ENCODE measurements around the gene CCDC138. TPM values are rescaled to one million over a fixed set of nuclear protein-coding genes. Genes with fewer than 3 reads are reported as not detected.

Gene CCDC138
- total RNA-seq, 4 donors from 2014 or later: 0.58 to 1.8 (median 1.2) TPM

DNA sequence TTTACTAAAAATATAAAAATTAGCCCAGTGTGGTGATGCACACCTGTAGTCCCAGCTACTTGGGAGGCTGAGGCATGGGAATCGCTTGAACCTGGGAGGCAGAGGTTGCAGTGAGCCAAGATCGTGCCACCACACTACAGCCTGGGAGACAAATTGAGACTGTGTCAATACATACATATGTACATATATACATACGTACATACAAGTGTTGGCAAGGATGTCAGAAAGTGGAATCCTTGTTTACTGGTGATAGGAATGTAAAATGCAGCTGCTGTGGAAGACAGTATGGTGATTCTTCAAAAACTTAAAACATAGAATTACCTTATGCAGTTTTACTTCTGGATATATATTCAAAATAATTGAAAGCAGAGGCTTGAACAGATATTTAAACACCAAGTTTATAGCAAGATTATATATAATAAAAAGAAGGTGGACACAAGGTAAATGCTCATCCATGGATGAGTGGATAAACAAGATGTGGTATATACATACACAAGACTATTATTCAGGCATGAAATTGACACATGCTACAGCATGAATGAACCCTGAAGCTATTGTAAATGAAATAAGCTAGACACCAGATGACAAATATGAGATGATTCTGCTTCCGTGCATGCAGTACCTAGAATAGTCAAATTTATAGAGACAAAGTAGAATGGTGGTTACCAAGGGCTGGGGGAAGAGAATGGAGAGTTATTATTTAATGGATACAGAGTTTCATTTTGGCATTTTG is 43.2 kb downstream of the CCDC138 start:
- no peaks in the 10 kb centered on the region for H3K9me3 ChIP-seq
- TF ChIP-seq, protein P1, sequence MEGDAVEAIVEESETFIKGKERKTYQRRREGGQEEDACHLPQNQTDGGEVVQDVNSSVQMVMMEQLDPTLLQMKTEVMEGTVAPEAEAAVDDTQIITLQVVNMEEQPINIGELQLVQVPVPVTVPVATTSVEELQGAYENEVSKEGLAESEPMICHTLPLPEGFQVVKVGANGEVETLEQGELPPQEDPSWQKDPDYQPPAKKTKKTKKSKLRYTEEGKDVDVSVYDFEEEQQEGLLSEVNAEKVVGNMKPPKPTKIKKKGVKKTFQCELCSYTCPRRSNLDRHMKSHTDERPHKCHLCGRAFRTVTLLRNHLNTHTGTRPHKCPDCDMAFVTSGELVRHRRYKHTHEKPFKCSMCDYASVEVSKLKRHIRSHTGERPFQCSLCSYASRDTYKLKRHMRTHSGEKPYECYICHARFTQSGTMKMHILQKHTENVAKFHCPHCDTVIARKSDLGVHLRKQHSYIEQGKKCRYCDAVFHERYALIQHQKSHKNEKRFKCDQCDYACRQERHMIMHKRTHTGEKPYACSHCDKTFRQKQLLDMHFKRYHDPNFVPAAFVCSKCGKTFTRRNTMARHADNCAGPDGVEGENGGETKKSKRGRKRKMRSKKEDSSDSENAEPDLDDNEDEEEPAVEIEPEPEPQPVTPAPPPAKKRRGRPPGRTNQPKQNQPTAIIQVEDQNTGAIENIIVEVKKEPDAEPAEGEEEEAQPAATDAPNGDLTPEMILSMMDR (IDR thresholded peaks at IDR 0.05): no peak
- TF ChIP-seq EP300 (IDR thresholded peaks at IDR 0.05) (no peak), POLR2A (IDR thresholded peaks at IDR 0.05; ENCODE audit: low read depth) (no peak), POLR2AphosphoS5 (IDR thresholded peaks at IDR 0.05) (no peak)
- DNase-seq (ENCODE audit: extremely low spot score): no peak
- no peaks in the 10 kb centered on the region for H3K27me3 ChIP-seq
- 97% methylated on average over 4 of the region's 4 CpGs for WGBS
- no peaks in the 10 kb centered on the region for H3K36me3 ChIP-seq
- H3K27ac ChIP-seq (replicated peaks in 1 of 4): no peak overlapping the region
- H3K4me3 ChIP-seq: no peak overlapping the region
- intact Hi-C loops (cut with DNase I): no loop called here
- H3K4me1 ChIP-seq: no peaks in the 10 kb centered on the region

DNA sequence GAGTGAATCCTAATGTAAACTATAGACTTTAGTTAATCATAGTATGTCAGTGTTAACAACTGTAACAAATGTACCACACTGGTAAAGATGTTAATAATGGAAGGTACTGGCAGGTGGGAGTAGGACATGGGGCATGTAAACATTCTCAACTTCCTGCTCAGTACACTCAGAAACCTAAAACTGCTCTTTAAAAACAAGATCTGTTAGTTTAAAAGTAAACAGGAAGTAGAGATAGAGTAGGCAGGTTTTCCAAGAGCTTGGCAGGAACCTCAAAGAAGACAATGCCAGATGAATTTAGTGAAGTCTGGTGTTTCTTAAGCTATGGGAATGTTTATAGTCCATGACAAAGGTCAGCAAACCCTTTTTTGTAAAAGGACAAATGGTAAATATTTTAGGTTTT is 46.6 kb downstream of the CCDC138 start:
- Histone ChIP-seq H3K9me3 (no peaks in the 10 kb centered on the region), H3K4me3 (no peak overlapping the region), H3K4me1 (no peaks in the 10 kb centered on the region), H3K27ac (replicated peaks in 1 of 4) (no peak overlapping the region), H3K27me3 (no peaks in the 10 kb centered on the region), H3K36me3 (no peaks in the 10 kb centered on the region)
- intact Hi-C loops (cut with DNase I): no loop called here
- no peak for TF ChIP-seq EP300 (IDR thresholded peaks at IDR 0.05)
- TF ChIP-seq, protein P1 (IDR thresholded peaks at IDR 0.05): no peak
- no peak for TF ChIP-seq POLR2AphosphoS5 (IDR thresholded peaks at IDR 0.05)
- TF ChIP-seq POLR2A (IDR thresholded peaks at IDR 0.05; ENCODE audit: low read depth): no peak
- no peak for DNase-seq (ENCODE audit: extremely low spot score)

DNA sequence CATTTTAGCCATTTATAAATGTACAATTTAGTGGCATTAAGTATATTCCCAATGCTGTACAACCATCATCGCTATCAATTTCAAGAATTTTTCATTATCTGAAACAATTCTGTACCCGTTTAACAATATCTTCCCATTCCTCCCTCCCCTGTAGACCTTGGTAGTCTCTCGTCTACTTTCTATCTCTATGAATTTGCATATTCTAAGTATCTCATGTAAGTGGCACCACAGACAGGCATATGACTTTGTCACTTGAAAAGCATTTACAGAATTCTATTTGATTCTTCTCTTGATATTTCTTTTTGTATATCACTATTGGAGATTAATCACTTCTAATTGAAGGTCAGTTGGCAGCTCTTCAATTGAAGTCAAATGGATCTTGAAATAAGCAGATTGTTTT is 48.0 kb downstream of the CCDC138 start:
- WGBS: 99% methylated on average over 3 of the region's 3 CpGs
- Histone ChIP-seq H3K27me3 (no peaks in the 10 kb centered on the region), H3K9me3 (peaks cover 0 to 2% (median 0%) of the 10 kb centered on the region in 4 donors), H3K4me1 (no peaks in the 10 kb centered on the region), H3K4me3 (no peak overlapping the region), H3K36me3 (no peaks in the 10 kb centered on the region), H3K27ac (replicated peaks in 1 of 4) (no peak overlapping the region)
- DNase-seq (ENCODE audit: extremely low spot score): no peak
- TF ChIP-seq, protein P1 (IDR thresholded peaks at IDR 0.05): no peak
- no peak for TF ChIP-seq EP300 (IDR thresholded peaks at IDR 0.05)
- intact Hi-C loops (cut with DNase I): no loop called here

DNA sequence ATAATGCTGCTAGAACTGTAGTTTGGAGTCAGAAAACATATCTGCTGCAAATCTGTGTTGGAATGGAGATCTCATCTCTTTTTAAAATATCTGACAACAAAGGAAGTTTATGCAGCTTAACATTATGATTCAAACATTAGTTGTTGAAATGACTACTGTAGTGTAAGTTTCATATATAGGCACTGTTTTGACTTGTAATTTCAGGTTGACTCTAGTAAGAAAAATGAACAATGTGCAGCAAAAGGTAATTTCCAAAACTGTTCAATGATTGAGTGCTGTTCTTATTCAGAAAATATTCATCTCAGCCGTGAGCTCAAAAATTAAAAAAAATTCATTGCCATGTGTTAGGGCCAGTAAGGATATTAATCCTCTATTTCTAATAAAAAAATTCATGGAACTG is 48.5 kb downstream of the CCDC138 start:
- TF ChIP-seq, protein P1 (IDR thresholded peaks at IDR 0.05): no peak
- TF ChIP-seq POLR2AphosphoS5 (IDR thresholded peaks at IDR 0.05): no peak
- no peak for TF ChIP-seq POLR2A (IDR thresholded peaks at IDR 0.05; ENCODE audit: low read depth)
- no peak for TF ChIP-seq EP300 (IDR thresholded peaks at IDR 0.05)
- no peak overlapping the region for H3K4me3 ChIP-seq
- intact Hi-C loops (cut with DNase I): no loop called here
- no peaks in the 10 kb centered on the region for H3K4me1 ChIP-seq
- H3K27ac ChIP-seq (replicated peaks in 1 of 4): no peak overlapping the region
- WGBS: 96% methylated on average over 1 of the region's 1 CpG
- DNase-seq (ENCODE audit: extremely low spot score): no peak
- H3K36me3 ChIP-seq: no peaks in the 10 kb centered on the region
- H3K27me3 ChIP-seq: no peaks in the 10 kb centered on the region
- peaks cover 0 to 5% (median 0%) of the 10 kb centered on the region in 4 donors for H3K9me3 ChIP-seq

DNA sequence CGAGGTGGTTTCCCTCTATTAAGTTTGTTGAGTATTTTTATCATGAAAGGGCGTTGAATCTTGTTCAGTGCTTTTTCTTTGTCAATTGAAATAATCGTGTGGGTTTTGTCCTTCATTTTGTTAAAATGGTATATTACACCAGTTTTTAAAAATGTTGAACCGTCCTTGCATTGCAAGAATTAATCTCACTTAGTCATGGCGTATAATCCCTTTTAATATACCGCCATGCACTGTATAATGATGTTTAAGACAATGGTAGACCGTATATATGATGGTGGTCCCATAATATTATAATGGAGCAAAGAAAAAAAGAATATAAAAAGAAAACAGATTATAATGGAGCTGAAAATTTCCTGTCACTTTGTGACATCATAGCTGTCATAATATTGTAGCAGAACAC is 50.6 kb downstream of the CCDC138 start:
- DNase-seq (ENCODE audit: extremely low spot score): no peak
- WGBS: 98% methylated on average over 7 of the region's 7 CpGs
- H3K9me3 ChIP-seq: peaks cover 0 to 10% (median 2%) of the 10 kb centered on the region in 4 donors

More for the DNA sequence above, 50.6 kb downstream of the CCDC138 start:
- no peaks in the 10 kb centered on the region for H3K27me3 ChIP-seq
- TF ChIP-seq EP300 (IDR thresholded peaks at IDR 0.05) (no peak), POLR2A (IDR thresholded peaks at IDR 0.05; ENCODE audit: low read depth) (no peak), POLR2AphosphoS5 (IDR thresholded peaks at IDR 0.05) (no peak)
- TF ChIP-seq, protein P1 (IDR thresholded peaks at IDR 0.05): no peak
- H3K27ac ChIP-seq (replicated peaks in 1 of 4): no peak overlapping the region
- no peaks in the 10 kb centered on the region for H3K36me3 ChIP-seq
- no peak overlapping the region for H3K4me3 ChIP-seq
- intact Hi-C loops (cut with DNase I): no loop called here
- H3K4me1 ChIP-seq: no peaks in the 10 kb centered on the region
